SK-N-SH treated with all-trans-retinoic acid at 6 μM for 48 hours (cell line): ENCODE measurements around the gene TMEM207.

ENCODE experiments used
- CSDC2 ChIP-seq: fragments of 250-450 bp; sonication (Bioruptor Pico); IDR thresholded peaks from 2 replicates; pipeline ENCODE4 v1.5.0; 2020; ENCODE audit warnings: mild to moderate bottlenecking, moderate library complexity
- ISL1 ChIP-seq: fragments of 250-450 bp; sonication (Bioruptor Pico); IDR thresholded peaks from 2 replicates; pipeline ENCODE4 v2.1.2; 2022; ENCODE audit warnings: mild to moderate bottlenecking, moderate library complexity
- PPARA ChIP-seq: fragments of 250-450 bp; sonication (Bioruptor Pico); IDR thresholded peaks from 2 replicates; pipeline ENCODE4 v1.5.0; 2020; ENCODE audit warnings: mild to moderate bottlenecking, borderline replicate concordance
- ZFP30 ChIP-seq: fragments of 450-650 bp; formaldehyde crosslinking; IDR thresholded peaks from 2 replicates; pipeline ENCODE4 v1.5.0; 2022; ENCODE audit warnings: mild to moderate bottlenecking, moderate library complexity

GRCh38 chr3:190444006-190444405, 5.7 kb downstream of the TMEM207 start:
- TF ChIP-seq ISL1 (CRISPR knock-in tag): no peak
- TF ChIP-seq ZFP30: no peak
- TF ChIP-seq PPARA (CRISPR knock-in tag): no peak
- TF ChIP-seq CSDC2 (CRISPR knock-in tag): no peak
